Activated CD4-positive, CD25-positive, alpha-beta regulatory T cell (primary cell): ENCODE measurements around the gene PPP2R2B.
"Not testable (repeated sequence)": the region's sequence is repeated elsewhere in the genome, so short reads cannot be mapped to it uniquely, and the experiment has no call there.

Experiments used
- DNase-seq, 4 experiments: peaks; one replicate each; lab custom pipeline; 2025; lab: John Stamatoyannopoulos, UW

PPP2R2B gene

DNA sequence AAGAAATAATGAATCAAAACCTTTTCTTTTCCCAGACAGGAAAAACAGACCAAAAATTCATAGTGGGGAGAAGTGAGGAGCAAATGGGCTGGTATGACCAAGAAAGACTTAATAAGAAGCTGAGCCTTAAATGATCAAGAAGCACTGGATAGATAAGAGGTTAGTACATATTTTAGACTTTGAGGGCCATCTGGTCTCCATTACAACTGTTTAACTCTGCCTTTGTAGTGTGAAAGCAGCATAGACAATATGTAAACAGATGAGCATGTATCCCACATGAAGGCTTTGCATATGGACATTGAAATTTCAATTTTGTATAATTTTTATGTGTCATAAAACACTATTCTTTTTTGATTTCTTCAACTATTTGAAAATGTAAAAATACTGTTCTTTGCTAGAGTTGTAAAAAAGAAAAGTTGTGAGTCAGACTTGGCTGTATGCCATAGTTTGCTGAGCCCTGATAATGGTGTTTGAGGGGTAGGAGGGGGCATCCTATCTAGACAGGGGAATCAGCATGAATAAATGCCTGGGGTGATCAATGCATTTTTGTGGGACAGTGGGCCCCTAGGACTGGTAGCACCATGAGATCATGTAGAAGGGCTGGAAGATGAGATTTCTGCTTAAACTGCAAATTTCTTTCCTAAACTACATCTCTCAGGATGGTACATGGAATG, 270.8 kb downstream of the PPP2R2B start:
- DNase-seq, result no peak

DNA sequence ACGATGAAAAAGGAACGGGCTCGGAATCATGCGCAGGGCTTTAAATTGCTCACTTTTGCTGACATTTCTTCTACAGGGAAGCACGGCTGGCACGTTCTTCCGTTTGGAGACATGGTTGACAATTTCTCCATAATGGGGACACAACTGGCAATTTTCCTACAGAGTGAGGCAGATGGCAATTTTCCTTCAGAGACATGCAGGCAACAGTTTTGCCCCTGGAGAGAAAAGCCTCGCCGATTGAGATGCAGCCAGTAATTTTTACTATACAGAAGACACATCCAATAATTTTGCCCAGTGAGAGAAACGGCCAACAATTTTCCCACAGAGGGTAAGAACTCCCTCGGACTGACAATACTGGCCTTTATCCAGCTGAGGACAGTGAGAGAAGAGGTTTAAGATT, 271.7 kb downstream of the PPP2R2B start:
- no peak for DNase-seq

DNA sequence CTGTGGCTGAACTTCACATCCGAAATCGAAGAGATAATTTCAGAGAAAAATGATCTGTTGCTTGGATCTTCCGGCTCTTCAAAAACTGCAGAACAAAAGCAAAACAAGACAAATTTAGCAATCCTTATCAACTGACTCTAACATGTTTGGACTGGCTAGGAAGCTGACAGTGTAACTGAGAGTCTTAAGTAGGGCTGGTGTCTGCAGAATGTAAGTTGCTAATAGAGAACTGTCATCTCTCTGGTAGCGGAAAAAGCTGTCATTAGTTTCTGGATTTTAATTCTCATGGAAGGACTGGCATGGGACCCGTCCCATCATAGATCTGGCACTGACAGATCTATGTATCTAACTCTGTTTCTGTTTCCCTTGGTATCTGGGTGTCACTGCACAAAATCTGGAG, 278.2 kb downstream of the PPP2R2B start:
- no peak for DNase-seq

DNA sequence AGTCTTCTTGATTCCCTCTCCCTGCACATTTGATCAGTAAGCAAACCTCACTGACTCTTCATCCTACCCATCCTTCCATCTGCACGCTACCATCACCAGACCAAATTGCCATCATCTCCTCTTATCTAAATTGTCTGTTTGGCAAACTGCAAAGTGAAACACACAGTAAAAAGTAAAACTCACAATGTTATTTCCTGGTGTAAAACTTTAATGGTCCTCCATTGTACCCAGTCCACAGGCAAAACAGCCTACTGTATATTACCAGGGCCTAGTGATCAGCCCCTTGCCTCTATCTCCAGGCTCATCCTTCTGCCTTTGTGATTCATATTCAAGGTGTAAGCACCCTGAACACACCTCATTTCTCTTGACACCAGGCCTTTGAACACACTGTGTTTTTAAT, 279.3 kb downstream of the PPP2R2B start:
- DNase-seq, result no peak

DNA sequence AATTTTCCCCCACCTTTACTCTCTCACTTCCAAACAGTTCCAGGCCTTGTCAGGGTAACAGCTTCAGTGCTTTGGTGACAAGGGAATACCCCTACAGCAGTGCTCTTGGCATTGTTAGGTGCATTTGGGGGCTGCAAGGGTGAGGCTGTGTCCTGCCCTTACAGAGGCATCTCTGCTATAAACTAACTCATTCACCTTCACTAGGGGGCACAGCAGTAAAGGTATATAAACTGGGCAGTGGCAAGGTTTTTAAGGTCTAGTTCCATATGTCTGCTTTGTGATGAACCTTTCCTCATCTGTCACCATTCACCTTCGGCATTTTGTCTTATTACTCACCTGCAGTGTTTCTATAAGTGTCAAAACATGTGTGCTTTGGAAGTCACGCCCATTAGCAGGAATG, 283.5 kb downstream of the PPP2R2B start:
- DNase-seq, result no peak

DNA sequence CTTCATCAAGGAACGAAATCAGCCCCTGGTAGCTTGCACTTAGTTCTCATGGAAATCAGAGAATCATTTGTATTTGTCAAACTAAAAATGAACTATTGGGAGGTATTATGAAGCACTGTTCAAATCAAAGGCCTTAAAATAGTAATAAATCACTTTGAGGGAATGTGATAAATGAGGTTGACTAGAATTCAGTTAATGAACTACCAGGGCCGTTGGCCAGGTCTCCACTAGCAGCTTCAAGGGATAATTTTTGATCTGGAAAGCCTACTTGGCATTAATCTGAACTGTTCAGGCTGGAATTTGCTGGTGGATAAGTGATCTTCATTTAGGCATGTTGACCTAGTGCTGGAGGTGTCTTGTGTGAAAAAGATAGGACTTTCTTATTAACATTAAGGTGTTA, 286.2 kb downstream of the PPP2R2B start:
- no peak for DNase-seq

DNA sequence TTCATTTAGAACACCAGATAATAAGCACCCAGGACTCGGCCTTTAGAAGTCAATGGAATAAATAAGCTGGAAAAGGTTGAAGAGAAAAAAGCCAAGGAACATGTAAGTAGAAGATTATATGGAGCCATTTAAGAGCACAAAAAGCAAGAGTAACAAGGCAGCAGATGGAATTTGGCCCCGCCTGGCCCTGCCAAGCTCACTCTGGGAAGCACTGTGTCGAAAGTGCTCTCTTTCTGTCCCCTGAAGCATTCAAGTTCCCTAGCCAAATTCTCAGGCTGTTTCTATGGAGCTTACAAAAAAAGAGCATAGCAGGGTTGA, 289.6 kb downstream of the PPP2R2B start:
- no peak for DNase-seq

DNA sequence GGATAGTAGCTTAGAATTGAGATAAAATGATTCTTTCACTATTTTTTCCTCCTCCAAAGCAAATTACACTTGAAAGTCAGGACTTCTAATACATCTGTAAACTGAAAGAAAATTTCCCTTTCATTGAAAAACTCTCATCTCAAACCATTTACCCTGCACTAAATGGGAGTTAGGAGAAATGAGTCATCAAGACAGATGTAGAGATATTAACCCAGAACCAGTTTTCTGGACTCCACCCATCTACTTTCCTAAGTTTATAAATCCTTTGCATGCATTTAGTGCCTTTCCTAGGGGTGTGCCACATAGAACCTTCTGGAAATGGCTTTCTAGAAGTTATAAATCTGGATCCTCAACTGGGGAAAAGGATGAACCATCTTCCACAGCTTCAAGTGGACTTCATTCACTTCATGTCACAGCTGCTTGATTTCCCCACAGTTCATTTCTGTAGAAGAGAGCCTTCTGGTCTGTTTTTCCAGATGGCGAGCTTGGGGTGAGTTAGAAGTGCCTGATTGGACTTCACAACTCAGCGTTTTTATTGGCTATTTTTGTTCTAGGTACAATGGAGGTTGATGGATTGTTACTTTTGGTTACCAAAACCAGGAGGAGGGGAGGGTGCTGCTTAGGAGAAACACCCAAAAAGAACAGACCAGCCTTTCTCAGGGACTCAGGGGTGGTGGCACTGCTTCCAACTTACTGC, 290.1 kb downstream of the PPP2R2B start:
- DNase-seq, result no peak

DNA sequence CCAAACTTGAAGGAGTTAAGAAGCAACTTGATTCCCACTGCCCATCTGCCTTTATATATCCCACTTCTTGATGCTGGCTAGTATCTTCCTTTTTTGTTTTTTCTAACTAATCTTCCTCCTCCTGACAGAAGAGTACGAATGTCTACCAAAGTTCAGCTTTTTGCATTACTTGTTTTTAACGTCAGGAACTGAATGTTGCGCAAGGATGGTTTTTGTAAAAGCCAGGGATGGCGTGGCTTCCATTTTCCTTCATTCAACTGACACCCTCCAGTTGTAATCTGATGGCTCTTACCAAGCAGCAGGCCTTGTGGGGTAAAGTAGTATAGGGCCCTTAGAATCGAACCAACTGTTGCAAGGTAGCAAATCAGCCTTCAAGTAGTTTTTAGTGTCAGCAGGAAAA, 291.8 kb downstream of the PPP2R2B start:
- DNase-seq, result no peak

DNA sequence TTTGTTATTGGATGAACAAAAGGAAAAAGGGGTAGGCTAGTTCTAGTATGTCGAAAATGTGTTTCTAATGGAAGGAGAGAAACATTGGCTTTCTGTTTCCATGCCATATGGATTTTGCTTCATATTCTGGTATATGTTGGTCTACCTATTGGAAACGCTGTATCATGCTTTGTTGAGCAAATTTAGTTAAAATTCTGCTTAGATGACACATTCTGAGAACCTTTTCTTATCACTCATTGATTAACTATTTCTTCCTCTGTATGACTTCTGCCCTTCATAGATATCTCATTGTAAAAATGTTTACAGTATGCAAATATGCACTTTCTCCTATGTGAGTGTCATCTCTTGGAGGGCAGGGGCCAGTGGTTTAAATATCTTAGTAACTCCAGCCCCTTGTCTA, 293.8 kb downstream of the PPP2R2B start:
- no peak for DNase-seq

DNA sequence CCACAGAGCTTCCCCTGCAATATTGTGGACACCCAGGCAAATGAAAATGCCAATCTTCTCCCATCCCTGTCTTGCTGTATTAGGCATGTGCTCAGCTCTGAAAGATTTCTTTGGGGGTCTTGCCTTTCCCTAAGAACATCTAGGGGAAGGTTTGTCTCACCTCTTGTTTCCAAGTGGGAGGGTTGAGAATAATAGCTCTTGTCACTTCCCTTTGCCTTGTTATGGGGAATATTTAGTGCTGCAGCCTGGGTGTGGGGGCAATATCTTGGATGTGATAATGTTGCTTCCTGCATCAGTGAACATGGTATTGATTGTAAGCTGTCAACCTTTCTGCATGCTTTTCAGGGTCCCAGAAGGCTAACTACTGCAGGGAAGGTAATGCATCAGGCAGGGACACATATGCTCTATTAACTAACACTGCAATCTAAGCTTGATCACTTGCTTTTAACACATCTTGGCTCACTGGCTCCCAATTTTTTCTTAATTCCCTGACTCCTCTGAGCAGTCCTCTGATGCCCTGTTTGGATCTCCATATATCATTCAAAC, 296.4 kb downstream of the PPP2R2B start:
- no peak for DNase-seq

DNA sequence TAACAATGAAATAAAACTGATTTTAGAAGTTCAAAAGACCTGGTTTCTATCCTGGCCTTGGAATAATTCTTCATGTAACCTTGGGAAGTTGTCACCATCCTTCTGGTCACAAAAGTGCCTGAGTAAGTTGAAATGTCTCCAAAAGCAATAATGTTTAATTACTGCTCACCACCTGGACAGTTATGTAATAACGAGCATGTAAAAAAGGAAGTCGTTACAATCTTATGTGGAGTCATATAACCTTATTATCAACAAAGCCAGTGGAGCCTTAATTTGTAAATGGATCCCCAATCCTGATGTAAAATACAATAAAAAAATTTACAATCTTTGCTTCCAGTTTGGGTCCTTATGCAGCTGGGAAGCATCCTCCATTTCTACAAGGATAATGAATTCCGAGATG, 298.3 kb downstream of the PPP2R2B start:
- DNase-seq, result no peak

DNA sequence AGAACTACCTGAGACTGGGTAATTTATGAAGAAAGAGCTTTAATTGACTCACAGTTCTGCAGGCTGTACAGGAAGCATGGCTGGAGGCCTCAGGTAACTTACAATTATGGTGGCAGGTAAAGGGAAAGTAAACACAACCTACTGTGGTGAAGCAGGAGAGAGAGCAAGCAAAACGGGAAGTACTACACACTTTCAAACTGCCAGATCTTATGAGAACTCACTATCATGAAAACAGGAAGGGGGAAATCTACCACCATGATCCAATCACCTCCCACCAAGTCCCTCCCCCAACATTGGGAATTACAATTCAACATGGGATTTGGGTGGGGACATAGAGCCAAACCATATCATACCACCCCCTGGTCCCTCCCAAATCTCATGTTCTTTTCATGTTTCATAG, 303.8 kb downstream of the PPP2R2B start:
- no peak for DNase-seq

DNA sequence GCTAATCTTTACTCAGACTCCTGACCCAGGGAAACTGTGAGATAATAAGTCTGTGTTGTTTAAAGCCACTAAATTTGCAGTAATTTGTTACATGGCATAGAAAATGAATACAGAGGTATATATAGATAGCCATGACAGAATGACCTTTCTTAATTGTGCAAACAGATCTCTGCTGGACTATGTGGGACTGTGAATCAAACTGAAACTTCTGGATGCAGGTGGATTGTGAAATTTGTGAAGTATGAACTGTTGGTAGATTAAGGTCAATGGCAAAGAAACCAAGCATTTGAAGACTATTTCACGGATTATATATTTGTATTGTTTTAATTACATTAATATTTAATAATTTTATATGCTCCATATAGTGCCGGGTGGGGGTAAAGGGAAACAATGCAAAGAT, 310.4 kb downstream of the PPP2R2B start:
- DNase-seq, result no peak

DNA sequence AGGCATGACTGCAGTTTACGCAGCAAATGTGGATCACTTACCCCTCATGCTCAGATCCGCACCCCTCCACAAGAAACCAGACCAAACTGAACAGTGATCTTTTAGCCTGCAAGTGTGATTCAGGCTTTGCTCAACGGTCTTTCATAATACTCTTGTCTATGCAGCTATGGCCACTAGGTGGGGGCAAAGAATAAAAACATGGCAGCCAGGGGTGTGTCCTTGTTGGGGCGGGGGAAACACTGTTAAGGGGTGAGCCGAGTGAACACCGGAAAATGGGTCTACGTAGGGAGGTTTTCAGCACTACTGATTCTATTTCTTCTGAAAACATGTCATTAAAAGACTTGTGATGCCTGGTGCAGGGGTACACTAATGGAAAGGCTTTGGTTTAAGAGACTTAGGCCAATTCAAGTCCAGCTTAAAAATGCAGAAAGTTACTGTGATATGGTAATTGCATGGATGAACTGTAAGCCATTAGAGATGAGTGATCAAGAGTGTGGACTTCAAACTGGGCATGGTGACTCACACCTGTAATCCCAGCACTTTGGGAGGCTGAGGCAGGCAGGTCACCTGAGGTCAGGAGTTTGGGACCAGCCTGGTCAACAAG, 312.7 kb downstream of the PPP2R2B start:
- peak in 1 of 4 experiments; percentile 1 for DNase-seq

DNA sequence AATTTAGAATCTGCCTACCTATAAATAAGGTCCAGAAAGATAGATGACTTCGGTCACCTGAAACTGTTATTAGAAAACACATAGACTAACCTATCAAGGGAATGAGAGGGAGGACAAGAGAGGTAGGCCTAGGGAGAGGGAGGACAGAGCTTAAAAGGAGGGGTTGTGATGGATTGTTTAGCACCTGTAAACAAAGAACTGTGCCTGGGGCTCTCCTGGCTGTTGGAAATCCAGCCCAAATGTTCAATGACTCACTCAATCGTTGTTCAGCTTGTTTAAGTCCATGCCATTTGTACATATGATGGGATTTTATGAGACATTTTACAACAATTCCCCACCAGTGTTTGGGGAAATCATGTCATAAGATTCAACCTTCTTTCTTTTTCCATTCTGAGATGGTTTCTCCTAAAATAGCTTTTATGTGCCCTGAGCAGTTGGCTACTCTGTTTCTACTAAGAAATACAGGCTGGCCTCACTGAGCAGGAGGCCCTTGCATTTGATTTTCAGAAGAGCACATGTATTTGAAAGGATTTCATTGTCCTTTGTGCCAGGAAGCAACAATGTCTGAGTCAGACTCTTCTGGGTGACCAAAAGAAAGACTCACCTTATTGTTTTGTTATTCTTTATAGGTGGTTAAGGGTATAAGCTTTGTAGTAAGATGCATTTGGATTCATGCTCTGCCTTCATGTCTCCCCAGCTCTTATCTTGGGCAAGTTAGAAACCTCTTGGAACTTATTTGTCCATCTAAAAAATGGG, 314.4 kb downstream of the PPP2R2B start:
- DNase-seq, result no peak

DNA sequence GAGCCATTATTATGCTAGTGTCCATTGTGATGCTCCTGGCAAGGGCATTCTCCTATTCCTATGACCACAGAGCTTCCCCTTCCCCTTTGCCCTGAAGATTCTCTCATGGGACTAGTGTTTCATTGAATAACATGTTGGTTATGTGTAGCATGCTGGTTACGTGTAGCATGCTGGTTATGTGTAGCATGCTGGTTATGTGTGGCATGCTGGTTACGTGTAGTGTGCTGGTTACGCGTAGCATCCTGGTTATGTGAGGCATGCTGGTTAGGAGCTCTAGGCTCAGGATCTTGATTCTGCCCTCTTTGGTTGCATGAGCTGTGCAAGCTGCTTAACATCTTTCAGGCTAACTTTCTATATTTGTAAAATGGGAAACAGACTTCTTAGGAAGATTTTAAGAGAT, 316.1 kb downstream of the PPP2R2B start:
- no peak for DNase-seq

DNA sequence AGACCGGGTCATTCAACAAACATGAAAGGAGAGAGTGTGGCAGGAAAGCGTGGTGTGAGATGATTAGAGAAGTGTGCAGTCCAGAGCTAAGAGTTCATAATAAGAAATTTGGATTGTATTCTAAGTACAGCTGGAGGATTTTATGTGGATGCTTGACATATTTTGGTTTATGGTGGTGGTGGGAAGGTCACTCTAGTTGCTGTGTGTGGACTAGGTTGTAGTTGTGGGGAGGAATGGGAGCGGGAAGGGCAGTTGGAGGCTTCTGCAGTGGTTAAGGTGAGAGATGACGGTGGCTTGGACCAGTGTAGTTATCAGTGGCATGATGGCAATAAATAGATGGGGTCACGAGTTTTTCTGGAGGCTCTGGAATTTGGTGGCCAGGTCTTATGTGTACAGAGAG, 316.8 kb downstream of the PPP2R2B start:
- no peak for DNase-seq

DNA sequence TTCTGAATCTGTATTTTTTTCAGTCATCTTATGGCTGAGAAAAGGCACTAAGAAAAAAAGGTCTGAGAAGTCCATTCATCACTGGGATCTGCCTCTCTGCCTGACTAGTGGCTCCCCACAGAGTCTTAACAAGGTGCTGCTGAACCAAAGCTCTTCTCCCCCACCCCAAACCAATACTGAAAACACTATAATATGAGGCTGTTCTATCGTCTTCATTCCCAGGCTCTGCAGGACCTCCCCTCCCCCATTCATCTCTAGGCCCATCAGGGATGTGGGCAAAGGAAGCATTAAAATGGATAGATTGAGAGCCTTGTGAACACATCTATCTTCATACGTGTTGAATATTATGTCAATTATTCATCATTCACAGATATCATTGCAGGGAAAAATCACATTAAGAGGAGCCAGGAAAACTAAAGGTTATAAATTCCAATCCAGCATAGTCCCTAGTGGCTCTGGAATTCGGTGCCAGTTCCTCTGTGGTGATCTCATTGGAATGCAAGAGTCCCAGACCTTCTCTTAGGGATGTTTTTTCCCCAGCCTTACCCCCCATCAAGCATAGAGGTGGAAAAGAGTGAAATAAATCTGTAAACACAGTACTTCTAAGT, 318.2 kb downstream of the PPP2R2B start:
- DNase-seq, result no peak

DNA sequence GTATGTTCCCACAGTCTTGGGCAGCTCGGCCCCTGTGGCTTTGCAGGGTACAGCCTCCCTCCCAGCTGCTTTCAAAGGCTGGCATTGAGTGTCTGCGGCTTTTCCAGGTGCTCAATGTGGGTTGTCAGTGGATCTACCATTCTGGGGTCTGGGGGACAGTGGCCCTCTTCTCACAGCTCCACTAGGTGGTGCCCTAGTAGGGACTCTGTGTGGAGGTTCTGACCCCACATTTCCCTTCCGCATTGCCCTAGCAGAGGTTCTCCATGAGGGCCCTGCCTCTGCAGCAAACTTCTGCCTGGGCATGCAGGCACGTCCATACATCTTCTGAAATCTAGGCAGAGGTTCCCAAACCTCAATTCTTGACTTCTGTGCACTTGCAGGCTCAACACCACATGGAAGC, 321.7 kb downstream of the PPP2R2B start:
- DNase-seq, result not testable (repeated sequence)

DNA sequence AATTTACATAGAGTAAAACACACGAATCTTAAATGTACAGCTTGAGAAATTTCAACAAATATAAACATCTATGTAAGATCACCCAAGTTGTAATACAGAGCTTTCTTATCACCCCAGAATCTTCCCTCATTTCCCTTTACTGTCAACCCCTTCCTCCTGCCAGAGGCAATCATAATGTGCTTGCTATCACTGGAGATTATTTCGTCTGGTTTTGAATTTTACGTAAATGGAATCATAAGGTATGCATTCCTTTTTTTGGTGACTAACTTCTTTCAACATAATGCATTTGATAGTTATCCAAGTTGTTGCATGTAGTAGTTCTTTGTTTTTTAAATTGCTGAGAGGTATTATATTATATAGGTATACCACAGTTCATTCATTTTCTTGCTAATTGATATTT, 325.1 kb downstream of the PPP2R2B start:
- DNase-seq, result no peak

DNA sequence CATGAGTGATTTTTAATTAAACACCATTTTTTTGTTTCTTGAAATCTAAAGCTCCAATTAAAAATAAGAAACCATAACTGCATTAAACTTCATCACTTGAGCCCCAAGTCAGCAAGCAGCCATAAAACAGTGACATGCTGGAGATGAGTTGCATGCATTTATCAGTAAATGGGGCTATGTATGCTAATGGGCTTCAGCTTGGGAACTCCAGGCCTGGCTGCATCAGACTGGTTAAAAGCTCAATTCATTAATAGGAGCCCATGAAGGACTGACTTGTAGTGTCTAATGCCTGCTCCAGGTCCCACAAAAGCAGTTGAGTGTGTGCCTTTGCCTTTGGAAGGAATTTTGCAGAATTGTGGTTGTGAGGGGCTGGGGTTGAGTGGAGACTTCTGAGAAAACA, 328.9 kb downstream of the PPP2R2B start:
- no peak for DNase-seq
